GM12892 (cell line): ENCODE results near the gene KCNH4.

Experiments used
- POLR2A ChIP-seq: IDR thresholded peaks from 2 replicates; pipeline ENCODE4 v1.6.1; 2011; ENCODE audit warnings: low read depth, low read length, control low read depth
- POLR2AphosphoS5 ChIP-seq: IDR thresholded peaks from 2 replicates; pipeline ENCODE4 v1.6.1; 2011; ENCODE audit warnings: low read depth, low read length, control low read depth
- TAF1 ChIP-seq: IDR thresholded peaks from 2 replicates; pipeline ENCODE4 v1.6.1; 2011; ENCODE audit warnings: low read depth, mild to moderate bottlenecking, control low read depth, low read length, borderline replicate concordance

- TF ChIP-seq TAF1 (no peak), POLR2A (no peak), POLR2AphosphoS5 (no peak)
Observed at GRCh38 chr17:42174126-42174783, 6.7 kb downstream of the KCNH4 start.
